GM12801 (cell line): ENCODE data around the gene ING3.

Source experiments
- CTCF ChIP-seq: IDR thresholded peaks from one replicate; pipeline ENCODE4 v1.5.1; 2011; ENCODE audit warnings: control low read depth; ENCODE audit not compliant: insufficient read length; ENCODE audit errors: extremely low read depth

Gene ING3

DNA sequence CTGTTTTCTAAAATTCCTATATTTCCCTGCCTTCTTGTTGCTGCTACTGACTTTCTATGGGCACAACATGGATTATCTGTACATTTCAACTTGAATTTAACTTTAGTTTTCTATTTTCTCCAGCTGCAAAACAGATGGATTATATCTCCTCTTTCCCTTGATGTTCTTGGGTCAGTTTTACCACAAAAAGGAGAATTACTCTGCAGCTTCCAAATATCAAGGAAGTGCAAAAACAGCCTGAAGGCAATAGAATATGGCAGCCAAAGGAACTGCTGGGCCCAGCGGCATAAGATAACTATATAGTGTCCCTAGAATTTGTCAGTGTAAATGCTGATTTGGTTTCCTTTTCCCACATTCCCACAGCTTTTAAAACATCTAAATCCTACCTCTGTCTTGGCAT lies 67.0 kb downstream of the ING3 start:
- TF ChIP-seq CTCF: no peak

- TF ChIP-seq CTCF: no peak
Measured at GRCh38 chr7:121019018-121019417, 68.4 kb downstream of the ING3 start.

DNA sequence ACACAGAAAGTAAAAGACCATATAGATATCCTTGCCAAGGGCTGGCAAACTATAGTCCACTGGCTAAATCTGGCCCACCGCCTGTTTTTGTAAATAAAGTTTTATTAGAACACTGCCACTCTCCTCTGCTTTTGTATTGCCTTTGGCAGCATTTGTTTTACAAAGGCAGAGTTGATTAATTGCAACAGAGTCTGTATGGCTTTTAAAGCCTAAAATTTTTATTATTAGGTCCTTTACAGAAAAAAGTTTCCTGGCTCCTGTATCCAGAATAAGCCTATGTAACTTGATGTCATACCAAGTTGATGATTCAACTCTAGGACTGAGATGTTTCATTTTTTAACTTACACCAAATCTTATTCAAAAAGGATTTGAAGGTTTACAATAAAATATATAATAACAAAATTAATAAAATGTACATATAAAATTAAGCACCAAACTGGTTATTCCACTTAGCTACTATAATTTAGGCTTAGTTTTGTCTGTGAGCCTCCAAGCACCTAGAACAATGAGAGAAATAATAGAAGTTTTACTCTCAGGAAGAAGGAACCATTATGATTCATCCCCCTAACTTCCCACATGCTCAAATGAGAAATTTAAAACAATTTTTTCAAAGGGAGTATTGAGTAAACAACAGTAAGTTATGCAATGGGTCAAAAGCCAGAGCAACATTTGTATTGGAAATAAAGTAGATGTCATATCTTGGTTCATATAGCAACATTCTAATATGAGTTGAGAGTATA lies 69.8 kb downstream of the ING3 start:
- no peak for TF ChIP-seq CTCF

DNA sequence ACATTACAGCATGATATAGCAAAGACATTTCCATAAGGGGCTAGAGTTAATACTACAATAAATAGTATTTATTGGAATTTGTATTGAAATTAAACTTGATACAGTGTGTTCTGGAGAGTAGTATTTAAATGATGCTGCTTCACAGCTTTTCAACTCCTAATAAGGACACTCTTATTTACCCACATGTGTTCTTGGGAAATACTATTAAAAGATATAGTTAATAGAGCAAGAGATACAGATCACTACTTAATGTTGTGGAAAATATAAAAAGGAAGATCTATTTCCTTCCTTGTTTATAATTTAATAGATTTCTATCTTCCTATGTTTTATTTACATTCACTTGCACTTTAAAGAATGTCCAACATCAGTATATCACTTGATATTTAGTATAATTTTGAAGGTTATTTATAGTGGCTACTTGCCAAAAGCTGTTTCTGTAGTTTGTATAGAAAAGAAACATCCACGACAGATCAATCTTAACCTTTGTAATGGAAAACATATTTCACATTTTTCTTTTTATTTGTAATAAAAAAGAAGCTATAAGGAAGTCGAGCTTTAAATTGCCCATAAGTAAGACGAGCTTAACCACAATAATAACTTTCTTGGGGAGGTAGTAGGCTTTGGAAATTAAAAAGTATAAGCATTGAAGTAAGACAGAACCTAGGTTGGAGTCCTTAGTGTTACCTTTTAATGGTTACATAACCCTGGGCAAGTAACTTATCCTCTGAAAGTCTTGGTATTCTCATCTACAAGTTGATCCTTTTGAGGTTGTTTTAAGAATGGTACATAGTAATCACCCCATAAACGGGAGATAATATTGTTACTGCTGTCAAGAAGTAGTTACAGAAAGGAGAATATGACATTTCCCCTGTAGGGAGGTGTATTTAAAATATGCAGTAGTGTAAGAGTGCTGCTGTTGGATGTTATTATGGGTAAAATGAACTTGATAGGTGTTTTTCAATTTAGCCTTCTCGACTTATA lies 70.7 kb downstream of the ING3 start:
- no peak for TF ChIP-seq CTCF

DNA sequence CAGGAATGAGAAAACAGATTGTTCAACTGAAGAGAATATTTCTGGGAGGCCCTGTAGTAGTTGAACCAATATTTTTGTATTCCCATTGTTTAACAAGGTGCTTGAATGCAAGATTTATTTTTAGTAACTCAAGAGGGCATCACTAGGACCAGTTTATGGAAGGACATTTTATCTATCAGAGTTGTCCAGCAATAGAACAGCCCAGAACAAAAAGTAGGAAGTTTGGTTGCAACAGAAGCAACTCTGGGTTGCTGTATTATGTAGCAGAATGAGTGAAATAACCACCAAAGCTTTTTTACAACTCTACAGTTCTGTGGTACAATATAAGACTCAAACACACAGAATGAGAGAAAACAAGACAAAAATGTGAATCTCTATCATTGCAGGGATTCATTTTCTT lies 72.6 kb downstream of the ING3 start:
- TF ChIP-seq CTCF: no peak

DNA sequence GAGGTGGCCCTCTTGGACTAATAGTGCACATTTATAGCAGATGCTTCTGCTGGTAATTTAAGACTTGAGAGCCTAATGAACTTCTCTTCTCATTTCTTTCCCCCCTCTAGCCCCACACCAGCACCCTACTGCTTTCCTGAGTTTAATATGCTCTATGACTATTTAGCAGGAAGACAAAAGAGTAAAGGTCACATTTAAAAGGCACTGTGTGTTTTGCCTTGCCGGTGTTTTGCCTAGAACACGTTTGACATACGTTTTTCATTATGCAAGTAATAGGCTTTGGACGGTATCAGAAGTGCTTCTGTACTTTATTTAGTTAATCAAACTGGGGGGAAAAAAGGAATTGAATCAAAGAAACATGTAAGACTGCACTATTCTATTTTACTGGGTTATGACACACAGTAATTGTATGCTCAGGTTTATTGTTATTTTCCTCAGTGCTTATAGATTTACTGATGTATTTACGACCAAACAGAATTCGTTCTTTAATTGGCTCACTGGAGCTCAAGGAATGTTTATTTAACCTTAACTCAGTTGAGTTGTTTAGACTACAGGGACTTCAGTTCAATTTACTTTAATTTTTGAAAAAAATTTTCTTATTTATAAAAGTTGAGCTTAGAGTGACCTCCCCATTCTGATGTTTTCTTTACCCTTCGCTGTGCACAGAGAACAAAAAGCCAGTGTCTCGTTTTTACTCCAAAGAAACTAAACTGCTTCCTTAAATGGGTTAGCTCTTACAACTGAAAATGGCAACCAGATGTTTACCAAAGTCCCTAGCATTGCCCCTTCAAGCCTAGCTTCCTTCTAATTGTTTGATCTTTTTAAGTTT lies 73.3 kb downstream of the ING3 start:
- TF ChIP-seq CTCF: no peak

DNA sequence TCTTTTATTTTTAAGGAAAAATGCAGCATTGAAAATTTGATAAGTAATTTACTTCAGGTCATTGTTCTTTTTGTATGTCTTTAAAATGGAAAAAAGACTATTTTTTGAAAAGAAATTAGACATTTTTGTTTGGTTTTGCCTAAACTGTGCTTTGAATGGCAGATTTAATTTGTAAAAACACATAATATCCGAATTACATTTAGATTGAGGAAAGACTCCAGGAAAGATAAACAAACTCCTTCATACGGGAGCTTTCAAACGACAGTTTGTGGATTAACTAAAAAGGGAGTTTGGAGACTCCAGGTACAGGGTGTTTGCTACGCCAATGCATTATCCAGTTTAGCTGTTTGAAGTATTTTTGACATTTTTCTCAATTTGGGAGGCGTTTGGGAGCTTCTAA lies 74.0 kb downstream of the ING3 start:
- no peak for TF ChIP-seq CTCF
